Fibroblast of lung (primary cell): ENCODE measurements around the gene CMSS1. TPM values are rescaled to one million over a fixed set of nuclear protein-coding genes. Genes with fewer than 3 reads are reported as not detected.

Source experiments
- DNase-seq, 2 donors: peaks; one replicate each; pipeline versions ENCODE4 v3.0.0 to v3.0.0-alpha.2; 2010; ENCODE audit warnings: low read depth in 2 of 2
- H2AFZ ChIP-seq: 2 replicates; pipeline ENCODE4 v1.5.1; 2012; ENCODE audit warnings: low read length, control low read depth, inconsistent platforms
- H3K27ac ChIP-seq: 2 replicates; pipeline ENCODE4 v1.5.1; 2011; ENCODE audit warnings: low read length, control low read depth; ENCODE audit not compliant: insufficient read depth
- H3K27me3 ChIP-seq: 2 replicates; pipeline ENCODE4 v1.5.1; 2011; ENCODE audit warnings: mild to moderate bottlenecking, low read length; ENCODE audit not compliant: control insufficient read depth, insufficient read depth
- H3K36me3 ChIP-seq: 2 replicates; pipeline ENCODE4 v1.5.1; 2011; ENCODE audit warnings: low read length; ENCODE audit not compliant: control insufficient read depth, insufficient read depth
- H3K4me1 ChIP-seq: 2 replicates; pipeline ENCODE4 v1.5.1; 2011; ENCODE audit warnings: low read length; ENCODE audit not compliant: control insufficient read depth, insufficient read depth; ENCODE audit errors: extremely low read depth
- H3K4me2 ChIP-seq: 2 replicates; pipeline ENCODE4 v1.5.1; 2011; ENCODE audit warnings: low read length, control low read depth; ENCODE audit not compliant: insufficient read depth; ENCODE audit errors: extremely low read depth
- H3K4me3 ChIP-seq, 4 experiments: fragments of 200-600 bp in 1 of 4; sonication (generic) in 1 of 4; replicated peaks in 1 of 4; 2 replicates each; pipeline ENCODE4 v1.5.1; 2011 to 2016; ENCODE audit warnings: low read length in 4 of 4, low read depth in 3 of 4, mild to moderate bottlenecking in 3 of 4, control low read depth in 2 of 4, inconsistent platforms in 1 of 4, mixed read lengths in 1 of 4; ENCODE audit not compliant: insufficient read depth in 1 of 4; ENCODE audit errors: control extremely low read depth in 1 of 4
- H3K79me2 ChIP-seq: 2 replicates; pipeline ENCODE4 v1.5.1; 2012; ENCODE audit warnings: mild to moderate bottlenecking, low read length, inconsistent platforms; ENCODE audit not compliant: control insufficient read depth, insufficient read depth
- H3K9ac ChIP-seq: 2 replicates; pipeline ENCODE4 v1.5.1; 2011; ENCODE audit warnings: mild to moderate bottlenecking, low read length, control low read depth; ENCODE audit not compliant: insufficient read depth
- H3K9me3 ChIP-seq: 2 replicates; pipeline ENCODE4 v1.5.1; 2012; ENCODE audit warnings: low read depth, low read length; ENCODE audit not compliant: control insufficient read depth, insufficient read depth
- H4K20me1 ChIP-seq: 2 replicates; pipeline ENCODE4 v1.5.1; 2011; ENCODE audit warnings: low read length; ENCODE audit not compliant: control insufficient read depth, insufficient read depth; ENCODE audit errors: extremely low read depth
- CTCF ChIP-seq, 2 donors: IDR thresholded peaks in 1 of 2; conservative IDR thresholded peaks in 1 of 2; 1 replicate in 1 of 2; 2 replicates in 1 of 2; pipeline ENCODE4 v1.5.1; 2011 to 2012; ENCODE audit warnings: low read length in 2 of 2, control low read depth in 1 of 2, inconsistent platforms in 1 of 2, low read depth in 1 of 2, mild to moderate bottlenecking in 1 of 2
- EZH2 ChIP-seq: IDR thresholded peaks from 2 replicates; pipeline ENCODE4 v1.5.1; 2012; ENCODE audit warnings: low read length, control low read depth, mild to moderate bottlenecking; ENCODE audit errors: missing control alignments
- polyA plus RNA-seq, 2 donors: library from polyadenylated mRNA; depleted of rRNA in 1 of 2; stranded (reverse) in 1 of 2; unstranded in 1 of 2; fragments of >200 nt; gene quantifications; 2 replicates each; pipeline ENCODE4 v1.2.1, GENCODE V29; 2011 to 2012; ENCODE audit warnings: missing spikeins in 1 of 2
- total RNA-seq: library from RNA; depleted of rRNA; stranded (reverse); fragments of >200 nt; gene quantifications from 2 replicates; pipeline ENCODE4 v1.2.1, GENCODE V29; 2014

The CMSS1 gene
- total and polyA plus RNA-seq, 2 donors (not counting 1 experiment from before 2014, with no cell fraction given) = 6.9 to 13.2 TPM

GRCh38 chr3:99866261-99866761, 48.6 kb downstream of the CMSS1 start:
- Histone ChIP-seq H4K20me1 (no peaks in the 10 kb centered on the region), H3K36me3 (peaks cover 10% of the 10 kb centered on the region), H3K4me1 (peaks cover 37% of the 10 kb centered on the region), H3K27me3 (no peaks in the 10 kb centered on the region), H3K9me3 (no peaks in the 10 kb centered on the region), H2AFZ (no peak overlapping the region), H3K79me2 (peaks cover 91% of the 10 kb centered on the region), H3K4me2 (peak overlapping the region; percentile 49), H3K27ac (peak overlapping the region; percentile 71), H3K9ac (no peak overlapping the region), H3K4me3 (no peak overlapping the region)
- DNase-seq = peak; percentile 78 to 91
- TF ChIP-seq CTCF (conservative IDR thresholded peaks at IDR 0.05 in 1 of 2, IDR thresholded peaks at IDR 0.05 in 1 of 2; ENCODE audit: low read depth in 1 of 2, low read length in 2 of 2) = no peak
- no peak for TF ChIP-seq EZH2

- H2AFZ ChIP-seq = no peak overlapping the region
- no peaks in the 10 kb centered on the region for H3K9me3 ChIP-seq
- H4K20me1 ChIP-seq = no peaks in the 10 kb centered on the region
- TF ChIP-seq EZH2 = no peak
- no peak for TF ChIP-seq CTCF (conservative IDR thresholded peaks at IDR 0.05 in 1 of 2, IDR thresholded peaks at IDR 0.05 in 1 of 2; ENCODE audit: low read depth in 1 of 2, low read length in 2 of 2)
- no peak for DNase-seq
- H3K4me1 ChIP-seq = peaks cover 35% of the 10 kb centered on the region
- H3K27ac ChIP-seq = peak overlapping the region; percentile 71
- no peak overlapping the region for H3K4me3 ChIP-seq
- peaks cover 7% of the 10 kb centered on the region for H3K36me3 ChIP-seq
- H3K4me2 ChIP-seq = no peak overlapping the region
- H3K9ac ChIP-seq = no peak overlapping the region
- peaks cover 94% of the 10 kb centered on the region for H3K79me2 ChIP-seq
- H3K27me3 ChIP-seq = no peaks in the 10 kb centered on the region
Observed at GRCh38 chr3:99867594-99868310, 50.1 kb downstream of the CMSS1 start.

- Histone ChIP-seq H3K4me2 (no peak overlapping the region), H3K4me1 (peaks cover 31% of the 10 kb centered on the region), H3K36me3 (peaks cover 3% of the 10 kb centered on the region), H3K27me3 (no peaks in the 10 kb centered on the region), H2AFZ (no peak overlapping the region), H3K79me2 (peaks cover 94% of the 10 kb centered on the region), H3K9me3 (no peaks in the 10 kb centered on the region), H3K9ac (no peak overlapping the region), H4K20me1 (no peaks in the 10 kb centered on the region), H3K27ac (no peak overlapping the region), H3K4me3 (no peak overlapping the region)
- peak in 1 of 2 donors; percentile 54 for DNase-seq
- TF ChIP-seq EZH2 = no peak
- TF ChIP-seq CTCF (conservative IDR thresholded peaks at IDR 0.05 in 1 of 2, IDR thresholded peaks at IDR 0.05 in 1 of 2; ENCODE audit: low read depth in 1 of 2, low read length in 2 of 2) = no peak
Observed at GRCh38 chr3:99868311-99868646, 50.6 kb downstream of the CMSS1 start.
